ENCODE measurements around the gene URB1. TPM values are rescaled to one million over a fixed set of nuclear protein-coding genes. Genes with fewer than 3 reads are reported as not detected.
A peak's percentile ranks its signal among the peaks of the same experiment; 100 is the strongest.

The URB1 gene
- total and polyA plus RNA-seq, 9 of the 15 experiments (the other 6 are each of a cell fraction or from before 2014, with no cell fraction given), result 0.97 to 53.6 (median 21.5) TPM

DNA sequence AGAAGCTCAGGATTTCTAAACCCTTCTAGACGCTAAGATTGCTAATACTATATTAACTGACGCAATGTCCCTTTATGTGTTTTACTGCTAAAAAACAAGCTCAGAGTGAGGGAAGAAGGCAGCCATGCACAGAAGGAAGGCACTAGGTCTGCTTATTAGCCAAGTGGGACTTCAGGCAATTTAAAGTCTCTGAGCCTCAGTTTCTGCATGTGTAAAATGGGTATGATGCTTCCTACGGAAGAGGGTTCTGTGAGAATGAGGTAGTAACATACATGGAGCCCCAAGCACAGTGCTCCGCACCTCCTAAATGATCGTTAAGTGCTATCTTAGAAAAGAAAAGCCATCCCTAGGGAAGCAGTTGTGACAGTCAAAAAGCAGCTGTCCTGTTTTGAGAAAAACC is 130.9 kb downstream of the URB1 start (continued):
- TF ChIP-seq, protein P1, sequence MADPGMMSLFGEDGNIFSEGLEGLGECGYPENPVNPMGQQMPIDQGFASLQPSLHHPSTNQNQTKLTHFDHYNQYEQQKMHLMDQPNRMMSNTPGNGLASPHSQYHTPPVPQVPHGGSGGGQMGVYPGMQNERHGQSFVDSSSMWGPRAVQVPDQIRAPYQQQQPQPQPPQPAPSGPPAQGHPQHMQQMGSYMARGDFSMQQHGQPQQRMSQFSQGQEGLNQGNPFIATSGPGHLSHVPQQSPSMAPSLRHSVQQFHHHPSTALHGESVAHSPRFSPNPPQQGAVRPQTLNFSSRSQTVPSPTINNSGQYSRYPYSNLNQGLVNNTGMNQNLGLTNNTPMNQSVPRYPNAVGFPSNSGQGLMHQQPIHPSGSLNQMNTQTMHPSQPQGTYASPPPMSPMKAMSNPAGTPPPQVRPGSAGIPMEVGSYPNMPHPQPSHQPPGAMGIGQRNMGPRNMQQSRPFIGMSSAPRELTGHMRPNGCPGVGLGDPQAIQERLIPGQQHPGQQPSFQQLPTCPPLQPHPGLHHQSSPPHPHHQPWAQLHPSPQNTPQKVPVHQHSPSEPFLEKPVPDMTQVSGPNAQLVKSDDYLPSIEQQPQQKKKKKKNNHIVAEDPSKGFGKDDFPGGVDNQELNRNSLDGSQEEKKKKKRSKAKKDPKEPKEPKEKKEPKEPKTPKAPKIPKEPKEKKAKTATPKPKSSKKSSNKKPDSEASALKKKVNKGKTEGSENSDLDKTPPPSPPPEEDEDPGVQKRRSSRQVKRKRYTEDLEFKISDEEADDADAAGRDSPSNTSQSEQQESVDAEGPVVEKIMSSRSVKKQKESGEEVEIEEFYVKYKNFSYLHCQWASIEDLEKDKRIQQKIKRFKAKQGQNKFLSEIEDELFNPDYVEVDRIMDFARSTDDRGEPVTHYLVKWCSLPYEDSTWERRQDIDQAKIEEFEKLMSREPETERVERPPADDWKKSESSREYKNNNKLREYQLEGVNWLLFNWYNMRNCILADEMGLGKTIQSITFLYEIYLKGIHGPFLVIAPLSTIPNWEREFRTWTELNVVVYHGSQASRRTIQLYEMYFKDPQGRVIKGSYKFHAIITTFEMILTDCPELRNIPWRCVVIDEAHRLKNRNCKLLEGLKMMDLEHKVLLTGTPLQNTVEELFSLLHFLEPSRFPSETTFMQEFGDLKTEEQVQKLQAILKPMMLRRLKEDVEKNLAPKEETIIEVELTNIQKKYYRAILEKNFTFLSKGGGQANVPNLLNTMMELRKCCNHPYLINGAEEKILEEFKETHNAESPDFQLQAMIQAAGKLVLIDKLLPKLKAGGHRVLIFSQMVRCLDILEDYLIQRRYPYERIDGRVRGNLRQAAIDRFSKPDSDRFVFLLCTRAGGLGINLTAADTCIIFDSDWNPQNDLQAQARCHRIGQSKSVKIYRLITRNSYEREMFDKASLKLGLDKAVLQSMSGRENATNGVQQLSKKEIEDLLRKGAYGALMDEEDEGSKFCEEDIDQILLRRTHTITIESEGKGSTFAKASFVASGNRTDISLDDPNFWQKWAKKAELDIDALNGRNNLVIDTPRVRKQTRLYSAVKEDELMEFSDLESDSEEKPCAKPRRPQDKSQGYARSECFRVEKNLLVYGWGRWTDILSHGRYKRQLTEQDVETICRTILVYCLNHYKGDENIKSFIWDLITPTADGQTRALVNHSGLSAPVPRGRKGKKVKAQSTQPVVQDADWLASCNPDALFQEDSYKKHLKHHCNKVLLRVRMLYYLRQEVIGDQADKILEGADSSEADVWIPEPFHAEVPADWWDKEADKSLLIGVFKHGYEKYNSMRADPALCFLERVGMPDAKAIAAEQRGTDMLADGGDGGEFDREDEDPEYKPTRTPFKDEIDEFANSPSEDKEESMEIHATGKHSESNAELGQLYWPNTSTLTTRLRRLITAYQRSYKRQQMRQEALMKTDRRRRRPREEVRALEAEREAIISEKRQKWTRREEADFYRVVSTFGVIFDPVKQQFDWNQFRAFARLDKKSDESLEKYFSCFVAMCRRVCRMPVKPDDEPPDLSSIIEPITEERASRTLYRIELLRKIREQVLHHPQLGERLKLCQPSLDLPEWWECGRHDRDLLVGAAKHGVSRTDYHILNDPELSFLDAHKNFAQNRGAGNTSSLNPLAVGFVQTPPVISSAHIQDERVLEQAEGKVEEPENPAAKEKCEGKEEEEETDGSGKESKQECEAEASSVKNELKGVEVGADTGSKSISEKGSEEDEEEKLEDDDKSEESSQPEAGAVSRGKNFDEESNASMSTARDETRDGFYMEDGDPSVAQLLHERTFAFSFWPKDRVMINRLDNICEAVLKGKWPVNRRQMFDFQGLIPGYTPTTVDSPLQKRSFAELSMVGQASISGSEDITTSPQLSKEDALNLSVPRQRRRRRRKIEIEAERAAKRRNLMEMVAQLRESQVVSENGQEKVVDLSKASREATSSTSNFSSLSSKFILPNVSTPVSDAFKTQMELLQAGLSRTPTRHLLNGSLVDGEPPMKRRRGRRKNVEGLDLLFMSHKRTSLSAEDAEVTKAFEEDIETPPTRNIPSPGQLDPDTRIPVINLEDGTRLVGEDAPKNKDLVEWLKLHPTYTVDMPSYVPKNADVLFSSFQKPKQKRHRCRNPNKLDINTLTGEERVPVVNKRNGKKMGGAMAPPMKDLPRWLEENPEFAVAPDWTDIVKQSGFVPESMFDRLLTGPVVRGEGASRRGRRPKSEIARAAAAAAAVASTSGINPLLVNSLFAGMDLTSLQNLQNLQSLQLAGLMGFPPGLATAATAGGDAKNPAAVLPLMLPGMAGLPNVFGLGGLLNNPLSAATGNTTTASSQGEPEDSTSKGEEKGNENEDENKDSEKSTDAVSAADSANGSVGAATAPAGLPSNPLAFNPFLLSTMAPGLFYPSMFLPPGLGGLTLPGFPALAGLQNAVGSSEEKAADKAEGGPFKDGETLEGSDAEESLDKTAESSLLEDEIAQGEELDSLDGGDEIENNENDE (IDR thresholded peaks at IDR 0.05; ENCODE audit: low read depth, low read length), result no peak
- TF ChIP-seq ADNP (tag; IDR thresholded peaks at IDR 0.05), result no peak

Small RNA genes within 50 kb of the gene (small RNA-seq; reads per million reads assigned to genes)
- 4.2 reads per million, percentile 91 among the genes with 10 or more reads in this experiment for gene SNORA80A

Other genes with a start within 250 kb of the URB1 start
- 48.2 and 62.1 TPM in 2 replicates for gene MIS18A, start 114.0 kb downstream of the URB1 start, total RNA-seq (2014; rRNA removed)
- gene MIS18A, start 114.0 kb downstream of the URB1 start, total RNA-seq (2014; rRNA removed; fragmentation: Illumina TruSeq; extraction: Trizol), result 60.5 and 69.1 TPM in 2 replicates
- gene MIS18A, start 114.0 kb downstream of the URB1 start, total RNA-seq (2015; rRNA removed; fragmentation: Illumina TruSeq; extraction: Trizol), result 58.6 and 63.6 TPM in 2 replicates
- 58.1 and 60.3 TPM in 2 replicates for gene MIS18A, start 114.0 kb downstream of the URB1 start, total RNA-seq (2021)
- gene MIS18A, start 114.0 kb downstream of the URB1 start, polyA plus RNA-seq (2011; rRNA removed), result 43.2 and 55.8 TPM in 2 replicates
- gene MIS18A, start 114.0 kb downstream of the URB1 start, polyA plus RNA-seq (2014; fragmentation: Illumina TruSeq; extraction: Trizol), result 65.9 and 73.3 TPM in 2 replicates
- gene MIS18A, start 114.0 kb downstream of the URB1 start, polyA plus RNA-seq (2014; fragmentation: Nextera tagmentation; extraction: Ambion mirVana), result 10 to 100 TPM; 17.7 to 34.2 TPM
- gene MIS18A, start 114.0 kb downstream of the URB1 start, polyA plus RNA-seq (2014; rRNA removed), result 75.3 and 83.0 TPM in 2 replicates
- not detected in 2 replicates for gene MRAP, start 94.2 kb downstream of the URB1 start, total RNA-seq (2014; rRNA removed)
- gene MRAP, start 94.2 kb downstream of the URB1 start, total RNA-seq (2014; rRNA removed; fragmentation: Illumina TruSeq; extraction: Trizol), result not detected in 2 replicates
- gene MRAP, start 94.2 kb downstream of the URB1 start, total RNA-seq (2015; rRNA removed; fragmentation: Illumina TruSeq; extraction: Trizol), result not detected in 2 replicates
- gene MRAP, start 94.2 kb downstream of the URB1 start, total RNA-seq (2021), result not detected in 2 replicates
- gene MRAP, start 94.2 kb downstream of the URB1 start, polyA plus RNA-seq (2011; rRNA removed), result not detected in 2 replicates
- not detected in 2 replicates for gene MRAP, start 94.2 kb downstream of the URB1 start, polyA plus RNA-seq (2014; fragmentation: Illumina TruSeq; extraction: Trizol)
- 1 to 10 TPM in 1 of 2 experiments, under 1 TPM in 1; 0.63 to 2.3 TPM for gene MRAP, start 94.2 kb downstream of the URB1 start, polyA plus RNA-seq (2014; fragmentation: Nextera tagmentation; extraction: Ambion mirVana)
- not detected in 2 replicates for gene MRAP, start 94.2 kb downstream of the URB1 start, polyA plus RNA-seq (2014; rRNA removed)
- gene EVA1C, start 19.7 kb upstream of the URB1 start, total RNA-seq (2014; rRNA removed), result not detected in 2 replicates
- not detected in 2 replicates for gene EVA1C, start 19.7 kb upstream of the URB1 start, total RNA-seq (2014; rRNA removed; fragmentation: Illumina TruSeq; extraction: Trizol)
- not detected in 2 replicates for gene EVA1C, start 19.7 kb upstream of the URB1 start, total RNA-seq (2015; rRNA removed; fragmentation: Illumina TruSeq; extraction: Trizol)
- 0.22 TPM in 1 of 2 replicates, not detected in the other for gene EVA1C, start 19.7 kb upstream of the URB1 start, total RNA-seq (2021)
- not detected in 2 replicates for gene EVA1C, start 19.7 kb upstream of the URB1 start, polyA plus RNA-seq (2011; rRNA removed)
- gene EVA1C, start 19.7 kb upstream of the URB1 start, polyA plus RNA-seq (2014; fragmentation: Illumina TruSeq; extraction: Trizol), result not detected in 2 replicates
- gene EVA1C, start 19.7 kb upstream of the URB1 start, polyA plus RNA-seq (2014; fragmentation: Nextera tagmentation; extraction: Ambion mirVana), result not detected
- not detected in 2 replicates for gene EVA1C, start 19.7 kb upstream of the URB1 start, polyA plus RNA-seq (2014; rRNA removed)
- gene TCP10L, start 192.5 kb upstream of the URB1 start, total RNA-seq (2014; rRNA removed), result 1.2 TPM in 1 of 2 replicates, not detected in the other
- gene TCP10L, start 192.5 kb upstream of the URB1 start, total RNA-seq (2014; rRNA removed; fragmentation: Illumina TruSeq; extraction: Trizol), result 0.77 and 0.91 TPM in 2 replicates
- gene TCP10L, start 192.5 kb upstream of the URB1 start, total RNA-seq (2015; rRNA removed; fragmentation: Illumina TruSeq; extraction: Trizol), result 0.53 and 0.87 TPM in 2 replicates
- 0.49 and 0.58 TPM in 2 replicates for gene TCP10L, start 192.5 kb upstream of the URB1 start, total RNA-seq (2021)
- gene TCP10L, start 192.5 kb upstream of the URB1 start, polyA plus RNA-seq (2011; rRNA removed), result 0.19 and 0.38 TPM in 2 replicates
- gene TCP10L, start 192.5 kb upstream of the URB1 start, polyA plus RNA-seq (2014; fragmentation: Illumina TruSeq; extraction: Trizol), result 0.21 and 0.34 TPM in 2 replicates
- under 1 TPM; 0.56 to 0.68 TPM for gene TCP10L, start 192.5 kb upstream of the URB1 start, polyA plus RNA-seq (2014; fragmentation: Nextera tagmentation; extraction: Ambion mirVana)
- 0.76 TPM in 1 of 2 replicates, not detected in the other for gene TCP10L, start 192.5 kb upstream of the URB1 start, polyA plus RNA-seq (2014; rRNA removed)
- 165 and 178 TPM in 2 replicates for gene CFAP298, start 219.4 kb upstream of the URB1 start, total RNA-seq (2014; rRNA removed)
- 78.6 and 88.5 TPM in 2 replicates for gene CFAP298, start 219.4 kb upstream of the URB1 start, total RNA-seq (2014; rRNA removed; fragmentation: Illumina TruSeq; extraction: Trizol)
- 86.3 and 90.5 TPM in 2 replicates for gene CFAP298, start 219.4 kb upstream of the URB1 start, total RNA-seq (2015; rRNA removed; fragmentation: Illumina TruSeq; extraction: Trizol)
- gene CFAP298, start 219.4 kb upstream of the URB1 start, total RNA-seq (2021), result 119 and 121 TPM in 2 replicates
- gene CFAP298, start 219.4 kb upstream of the URB1 start, polyA plus RNA-seq (2011; rRNA removed), result 61.8 and 70.0 TPM in 2 replicates
- gene CFAP298, start 219.4 kb upstream of the URB1 start, polyA plus RNA-seq (2014; fragmentation: Illumina TruSeq; extraction: Trizol), result 89.7 and 92.9 TPM in 2 replicates
- gene CFAP298, start 219.4 kb upstream of the URB1 start, polyA plus RNA-seq (2014; fragmentation: Nextera tagmentation; extraction: Ambion mirVana), result 10 to 100 TPM; 31.4 to 43.5 TPM
- 135 and 139 TPM in 2 replicates for gene CFAP298, start 219.4 kb upstream of the URB1 start, polyA plus RNA-seq (2014; rRNA removed)